ENCODE results near the gene C10orf143.

- no peak for TF ChIP-seq CTCF (IDR thresholded peaks at IDR 0.05)
- no peak for TF ChIP-seq POLR2A (IDR thresholded peaks at IDR 0.05)
Observed at GRCh38 chr10:130128922-130129321, 18.3 kb upstream of the C10orf143 start.

Data from Peyer's patch (tissue), 4 donors.